HL-60 (cell line): ENCODE results near the gene C8G.

Source experiments
- DNase-seq, 2 experiments: peaks; one replicate each; pipeline ENCODE4 v3.0.0-alpha.2; 2010 to 2020; ENCODE audit warnings: low read depth in 1 of 2, low spot score in 1 of 2
- H3K27ac ChIP-seq: fragments of 250-450 bp; sonication (Bioruptor Pico); replicated peaks from 2 replicates; pipeline ENCODE4 v1.5.1; 2020; ENCODE audit warnings: mild to moderate bottlenecking, moderate library complexity
- H3K27me3 ChIP-seq: fragments of 250-450 bp; sonication (Bioruptor Pico); 2 replicates; pipeline ENCODE4 v1.5.1; 2021; ENCODE audit warnings: mild to moderate bottlenecking, moderate library complexity; ENCODE audit not compliant: insufficient read depth, poor library complexity, severe bottlenecking
- H3K4me3 ChIP-seq: replicated peaks from 2 replicates; pipeline ENCODE4 v1.5.1; 2011; ENCODE audit warnings: mild to moderate bottlenecking, control low read depth, low read length; ENCODE audit not compliant: insufficient read depth
- CTCF ChIP-seq: IDR thresholded peaks from one replicate; pipeline ENCODE4 v1.5.1; 2011; ENCODE audit warnings: low read length, control low read depth, inconsistent platforms; ENCODE audit not compliant: insufficient read depth
- GABPA ChIP-seq: IDR thresholded peaks from 2 replicates; pipeline ENCODE4 v1.6.1; 2012; ENCODE audit warnings: low read depth
- POLR2AphosphoS5 ChIP-seq: IDR thresholded peaks from 2 replicates; pipeline ENCODE4 v1.6.1; 2012; ENCODE audit warnings: low read depth
- REST ChIP-seq: IDR thresholded peaks from 2 replicates; pipeline ENCODE4 v1.6.1; 2012; ENCODE audit warnings: low read depth; ENCODE audit not compliant: insufficient replicate concordance
- SPI1 ChIP-seq: IDR thresholded peaks from 2 replicates; pipeline ENCODE4 v1.6.1; 2012; ENCODE audit warnings: low read depth, mild to moderate bottlenecking, borderline replicate concordance

Gene C8G

DNA sequence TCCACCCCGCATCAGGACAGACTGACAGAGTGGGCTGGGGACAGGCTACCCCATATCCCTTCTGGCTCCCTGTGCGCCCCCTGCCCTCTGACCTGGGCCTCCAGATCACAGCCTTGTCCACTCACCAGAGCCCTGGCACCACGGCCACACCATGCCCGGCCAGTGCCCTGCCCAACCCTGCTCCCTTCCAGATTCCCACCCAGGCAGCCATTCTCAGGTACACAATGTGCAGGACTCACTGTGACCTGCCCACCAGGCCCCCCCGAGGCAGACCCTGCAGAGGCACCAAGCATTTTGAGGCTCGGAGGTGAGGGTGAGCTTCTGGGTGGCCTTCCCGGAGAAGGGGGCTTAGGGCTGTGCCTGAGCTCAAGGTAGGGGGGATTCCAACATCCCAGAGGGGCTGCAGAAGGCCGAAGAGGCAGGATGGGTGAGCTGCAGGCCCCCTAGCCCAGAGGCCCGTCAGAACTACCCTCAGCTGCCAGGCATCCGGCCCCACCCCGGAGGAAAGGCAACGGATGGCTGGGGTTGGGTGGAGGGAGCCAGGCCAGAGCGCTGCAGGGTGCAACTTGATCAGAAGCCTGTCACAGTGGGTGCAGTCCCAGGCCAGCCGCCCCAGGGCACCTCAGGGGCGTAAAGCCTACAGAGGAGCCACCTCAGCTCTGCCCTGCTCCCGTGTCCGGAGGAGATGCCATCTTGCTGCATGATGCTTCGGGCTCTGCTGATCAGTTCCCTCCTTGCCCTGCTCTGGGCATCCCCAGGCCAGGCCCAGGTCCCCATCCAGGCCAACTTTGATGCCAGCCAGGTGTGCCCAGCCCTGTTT is 37.4 kb downstream of the C8G start, which contains the start of gene LCNL1:
Gene LCNL1, plus strand, starts transcription at position 762 of the 820 bp plus-strand sequence. CDS start 594 bp downstream, outside the sequence.
- Histone ChIP-seq H3K4me3 (no peak within 1 kb of the TSS), H3K27me3 (peaks cover 25% of the 10 kb centered on the region), H3K27ac (no peak within 1 kb of the TSS)
- no peak for DNase-seq
- TF ChIP-seq REST: no peak
- TF ChIP-seq CTCF: no peak
- TF ChIP-seq SPI1: no peak
- no peak for TF ChIP-seq POLR2AphosphoS5
- TF ChIP-seq GABPA: no peak

- DNase-seq: no peak
- Histone ChIP-seq H3K4me3 (no peak overlapping the region), H3K27ac (no peak overlapping the region), H3K27me3 (peaks cover 25% of the 10 kb centered on the region)
- TF ChIP-seq REST: no peak
- no peak for TF ChIP-seq SPI1
Measured at GRCh38 chr9:136983167-136983566, 38.1 kb downstream of the C8G start.

DNA sequence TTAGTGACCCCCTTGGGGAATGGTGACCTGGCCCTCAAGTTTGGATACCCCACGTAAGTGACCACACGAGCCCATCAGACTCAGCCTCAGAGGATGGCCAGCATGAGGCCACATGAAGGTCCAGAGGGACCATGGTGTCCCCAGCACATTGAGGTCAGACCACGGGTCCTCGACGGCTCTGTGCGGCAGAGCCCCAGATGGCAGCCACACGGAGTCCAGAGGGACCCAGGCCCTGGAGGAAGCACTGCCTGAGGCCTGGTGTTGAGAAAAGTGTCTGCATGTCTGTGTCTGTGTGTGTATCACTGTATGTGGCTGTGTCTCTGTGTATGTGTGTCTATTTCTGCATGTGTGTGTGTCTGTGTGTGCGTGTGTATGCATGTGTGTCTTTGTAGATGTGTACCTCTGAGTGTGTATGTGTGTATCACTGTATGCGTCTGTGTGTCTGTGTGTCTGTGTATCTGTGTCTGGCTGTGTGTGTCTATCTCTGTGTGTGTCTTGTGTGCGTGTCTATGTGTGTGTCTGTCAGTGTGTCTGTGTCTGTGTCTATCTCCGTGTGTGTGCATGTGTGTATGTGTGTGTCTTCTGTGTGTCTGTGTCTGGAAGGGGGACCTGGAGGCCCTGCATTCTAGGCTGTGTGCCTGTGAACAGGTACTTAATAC is 38.7 kb downstream of the C8G start:
- Histone ChIP-seq H3K4me3 (no peak overlapping the region), H3K27ac (no peak overlapping the region), H3K27me3 (peaks cover 25% of the 10 kb centered on the region)
- TF ChIP-seq CTCF: no peak
- TF ChIP-seq REST: no peak
- TF ChIP-seq SPI1: no peak
- TF ChIP-seq GABPA: no peak
- no peak for DNase-seq
